ENCODE measurements around the gene KCNIP1.
A peak's percentile ranks its signal among the peaks of the same experiment; 100 is the strongest.

Gene KCNIP1

GRCh38 chr5:170628691-170629565, 125.1 kb downstream of the KCNIP1 start:
- no peak for DNase-seq (ENCODE audit: low read depth in 2 of 2)

- DNase-seq (ENCODE audit: low read depth in 2 of 2) = no peak
Observed at GRCh38 chr5:170629566-170630175, 125.9 kb downstream of the KCNIP1 start.

- no peak for DNase-seq (ENCODE audit: low read depth in 2 of 2)
Observed at GRCh38 chr5:170630226-170630625, 126.4 kb downstream of the KCNIP1 start.

GRCh38 chr5:170630711-170631141, 126.9 kb downstream of the KCNIP1 start:
- no peak for DNase-seq (ENCODE audit: low read depth in 2 of 2)

GRCh38 chr5:170631466-170632195, 127.8 kb downstream of the KCNIP1 start:
- DNase-seq (ENCODE audit: low read depth in 2 of 2) = no peak

GRCh38 chr5:170632266-170632984, 128.6 kb downstream of the KCNIP1 start:
- no peak for DNase-seq (ENCODE audit: low read depth in 2 of 2)

GRCh38 chr5:170632985-170633234, 129.1 kb downstream of the KCNIP1 start:
- peak in 1 of 2 donors; percentile 25 for DNase-seq (ENCODE audit: low read depth in 2 of 2)

- DNase-seq (ENCODE audit: low read depth in 2 of 2) = no peak
Observed at GRCh38 chr5:170633235-170634081, 129.6 kb downstream of the KCNIP1 start.

- DNase-seq (ENCODE audit: low read depth in 2 of 2) = no peak
Observed at GRCh38 chr5:170634256-170634990, 130.6 kb downstream of the KCNIP1 start.

GRCh38 chr5:170635706-170636105, 131.9 kb downstream of the KCNIP1 start:
- no peak for DNase-seq (ENCODE audit: low read depth in 2 of 2)

- DNase-seq (ENCODE audit: low read depth in 2 of 2) = no peak
Observed at GRCh38 chr5:170636206-170636605, 132.4 kb downstream of the KCNIP1 start.

GRCh38 chr5:170636801-170637477, 133.1 kb downstream of the KCNIP1 start:
- no peak for DNase-seq (ENCODE audit: low read depth in 2 of 2)

- no peak for DNase-seq (ENCODE audit: low read depth in 2 of 2)
Observed at GRCh38 chr5:170638051-170638450, 134.2 kb downstream of the KCNIP1 start.

- DNase-seq (ENCODE audit: low read depth in 2 of 2) = peak in 1 of 2 donors; percentile 26
Observed at GRCh38 chr5:170638454-170639220, 134.8 kb downstream of the KCNIP1 start.

GRCh38 chr5:170639221-170639925, 135.6 kb downstream of the KCNIP1 start:
- no peak for DNase-seq (ENCODE audit: low read depth in 2 of 2)

GRCh38 chr5:170640731-170641588, 137.1 kb downstream of the KCNIP1 start:
- DNase-seq (ENCODE audit: low read depth in 2 of 2) = no peak

- DNase-seq (ENCODE audit: low read depth in 2 of 2) = no peak
Observed at GRCh38 chr5:170641589-170642031, 137.8 kb downstream of the KCNIP1 start.

Measured in stimulated activated CD8-positive, alpha-beta memory T cell treated with anti-CD3 and anti-CD28 coated beads, Interleukin-2, amount 100 ng/mL, for 1 hour (primary cell).